MM.1S (cell line): Measurements from ENCODE around the gene PTPRZ1.

Source experiments
- EZH2 ChIP-seq: fragments of 300-600 bp; sonication (generic); optimal IDR thresholded peaks from 2 replicates; pipeline ENCODE3; 2017; ENCODE audit warnings: low read depth, mild to moderate bottlenecking, antibody characterized with exemption, low read length, mixed read lengths
- TF ChIP-seq, protein P1 (sequence below): fragments of 300-600 bp; sonication (generic); IDR thresholded peaks from 2 replicates; pipeline ENCODE4 v1.5.1; 2016; ENCODE audit warnings: antibody characterized with exemption, low read length, mixed read lengths

DNA sequence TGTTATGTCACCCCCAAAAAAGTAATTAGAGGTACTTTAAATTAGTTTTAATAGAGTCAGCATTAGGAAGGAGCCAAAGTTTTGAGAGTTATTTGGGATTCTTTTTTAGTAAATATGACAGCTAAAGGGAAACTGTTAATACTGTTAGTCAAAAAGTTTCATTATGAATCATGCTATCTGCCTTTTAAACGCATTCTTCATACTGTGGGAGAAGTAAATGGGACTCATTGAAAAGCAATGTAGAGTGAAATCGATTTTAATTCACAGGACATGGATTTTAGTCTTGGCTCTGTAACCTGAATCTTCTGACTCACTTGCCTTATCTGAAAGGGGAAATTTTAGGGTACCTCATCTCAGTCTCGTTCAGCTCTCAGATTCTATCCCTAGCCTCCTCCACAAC lies 165.9 kb downstream of the PTPRZ1 start:
- no peak for TF ChIP-seq EZH2
- TF ChIP-seq, protein P1, sequence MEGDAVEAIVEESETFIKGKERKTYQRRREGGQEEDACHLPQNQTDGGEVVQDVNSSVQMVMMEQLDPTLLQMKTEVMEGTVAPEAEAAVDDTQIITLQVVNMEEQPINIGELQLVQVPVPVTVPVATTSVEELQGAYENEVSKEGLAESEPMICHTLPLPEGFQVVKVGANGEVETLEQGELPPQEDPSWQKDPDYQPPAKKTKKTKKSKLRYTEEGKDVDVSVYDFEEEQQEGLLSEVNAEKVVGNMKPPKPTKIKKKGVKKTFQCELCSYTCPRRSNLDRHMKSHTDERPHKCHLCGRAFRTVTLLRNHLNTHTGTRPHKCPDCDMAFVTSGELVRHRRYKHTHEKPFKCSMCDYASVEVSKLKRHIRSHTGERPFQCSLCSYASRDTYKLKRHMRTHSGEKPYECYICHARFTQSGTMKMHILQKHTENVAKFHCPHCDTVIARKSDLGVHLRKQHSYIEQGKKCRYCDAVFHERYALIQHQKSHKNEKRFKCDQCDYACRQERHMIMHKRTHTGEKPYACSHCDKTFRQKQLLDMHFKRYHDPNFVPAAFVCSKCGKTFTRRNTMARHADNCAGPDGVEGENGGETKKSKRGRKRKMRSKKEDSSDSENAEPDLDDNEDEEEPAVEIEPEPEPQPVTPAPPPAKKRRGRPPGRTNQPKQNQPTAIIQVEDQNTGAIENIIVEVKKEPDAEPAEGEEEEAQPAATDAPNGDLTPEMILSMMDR: no peak
